Endothelial cell of umbilical vein (primary cell): ENCODE data around the gene ADGRG2. TPM values are rescaled to one million over a fixed set of nuclear protein-coding genes. Genes with fewer than 3 reads are reported as not detected.

Experiments used
- BruUV-seq: library from RNA; stranded (reverse); fragments of 400-500 nt; replicated peaks from 2 replicates; lab custom pipeline; 2021; lab: Mats Ljungman, UMichigan
- CTCF ChIA-PET: fragments of 300-600, 350-600 bp; sonication (Branson Sonifier 250); formaldehyde crosslinking; loops from one replicate; lab custom pipeline; 2021; ENCODE audit warnings: antibody characterized with exemption, inconsistent platforms; lab: Charles Lee
- POLR2A ChIA-PET: fragments of 300-600, 350-600 bp; sonication (Branson Sonifier 250); formaldehyde crosslinking; loops from one replicate; lab custom pipeline; 2021; ENCODE audit warnings: antibody characterized with exemption, inconsistent platforms; lab: Charles Lee
- DNase-seq: peaks from one replicate; pipeline ENCODE4 v3.0.0-alpha.2; 2011; ENCODE audit warnings: low read depth, low spot score
- FAIRE-seq: peaks from 2 replicates; lab custom pipeline; 2011; peaks lifted over from hg19 to GRCh38; lab: Jason Lieb, UNC
- H2AFZ ChIP-seq: 2 replicates; pipeline ENCODE4 v1.6.0; 2012; ENCODE audit warnings: low read depth, low read length, control low read depth, inconsistent platforms
- H3K27ac ChIP-seq: 2 replicates; pipeline ENCODE4 v1.5.1; 2011; ENCODE audit warnings: low read depth, mild to moderate bottlenecking, control low read depth, low read length, moderate library complexity; ENCODE audit not compliant: insufficient read depth
- H3K27me3 ChIP-seq, 2 experiments: 2 replicates each; pipeline versions ENCODE4 v1.6.0 to v1.6.1; 2011; ENCODE audit warnings: low read length in 2 of 2, mixed read lengths in 1 of 2; ENCODE audit not compliant: control insufficient read depth in 2 of 2, insufficient read depth in 2 of 2
- H3K36me3 ChIP-seq, 2 experiments: 2 replicates in 1 of 2; 3 replicates in 1 of 2; pipeline ENCODE4 v1.5.1; 2011; ENCODE audit warnings: low read length in 2 of 2, mild to moderate bottlenecking in 1 of 2, moderate library complexity in 1 of 2; ENCODE audit not compliant: control insufficient read depth in 2 of 2, insufficient read depth in 2 of 2; ENCODE audit errors: extremely low read depth in 1 of 2
- H3K4me1 ChIP-seq: 3 replicates; pipeline ENCODE4 v1.5.1; 2011; ENCODE audit warnings: mild to moderate bottlenecking, low read length; ENCODE audit not compliant: control insufficient read depth, insufficient read depth; ENCODE audit errors: extremely low read depth
- H3K4me2 ChIP-seq: 2 replicates; pipeline ENCODE4 v1.6.1; 2011; ENCODE audit warnings: low read length, control low read depth, mixed read lengths; ENCODE audit not compliant: insufficient read depth
- H3K4me3 ChIP-seq, 3 experiments: fragments of 200-600 bp in 1 of 3; sonication (generic), shearing (Covaris generic) in 1 of 3; replicated peaks in 1 of 3; 2 replicates each; pipeline ENCODE4 v1.5.1; 2011 to 2016; ENCODE audit warnings: control low read depth in 3 of 3, low read length in 3 of 3, mild to moderate bottlenecking in 2 of 3, inconsistent platforms in 1 of 3, low read depth in 1 of 3, moderate library complexity in 1 of 3; ENCODE audit not compliant: insufficient read depth in 1 of 3
- H3K79me2 ChIP-seq: 2 replicates; pipeline ENCODE4 v1.6.0; 2012; ENCODE audit warnings: low read length, inconsistent platforms; ENCODE audit not compliant: control insufficient read depth, insufficient read depth
- H3K9ac ChIP-seq: replicated peaks from 2 replicates; pipeline ENCODE3; 2011; ENCODE audit warnings: low read length, control low read depth; ENCODE audit not compliant: insufficient read depth; ENCODE audit errors: extremely low read depth
- H3K9me1 ChIP-seq: replicated peaks from 3 replicates; pipeline ENCODE4 v1.6.0; 2011; ENCODE audit warnings: mild to moderate bottlenecking, low read length; ENCODE audit not compliant: control insufficient read depth, insufficient read depth; ENCODE audit errors: extremely low read depth
- H3K9me3 ChIP-seq: replicated peaks from 2 replicates; pipeline ENCODE4 v1.5.1; 2012; ENCODE audit warnings: low read length, inconsistent platforms; ENCODE audit not compliant: control insufficient read depth, insufficient read depth
- H4K20me1 ChIP-seq: replicated peaks from 2 replicates; pipeline ENCODE3; 2011; ENCODE audit warnings: mild to moderate bottlenecking, low read length; ENCODE audit not compliant: control insufficient read depth, insufficient read depth; ENCODE audit errors: extremely low read depth
- EZH2 ChIP-seq: IDR thresholded peaks from 2 replicates; pipeline ENCODE4 v1.6.1; 2012; ENCODE audit warnings: borderline replicate concordance, low read depth, mild to moderate bottlenecking, moderate library complexity, low read length, inconsistent platforms; ENCODE audit not compliant: severe bottlenecking
- FOS ChIP-seq: IDR thresholded peaks from 2 replicates; pipeline ENCODE4 v1.6.1; 2011; ENCODE audit warnings: mild to moderate bottlenecking, low read length, moderate library complexity, borderline replicate concordance; ENCODE audit not compliant: insufficient read depth
- GATA2 ChIP-seq: IDR thresholded peaks from 2 replicates; pipeline ENCODE4 v1.7.0; 2011; ENCODE audit warnings: low read depth, mild to moderate bottlenecking, moderate library complexity, mixed read lengths, low read length; ENCODE audit not compliant: insufficient read length, insufficient read depth
- JUN ChIP-seq: IDR thresholded peaks from 2 replicates; pipeline ENCODE4 v1.6.1; 2011; ENCODE audit warnings: borderline replicate concordance, low read depth; ENCODE audit not compliant: insufficient read length, insufficient read depth
- MYC ChIP-seq: IDR thresholded peaks from one replicate; pipeline ENCODE4 v1.6.1; 2011; ENCODE audit warnings: mild to moderate bottlenecking, low read depth, low read length
- POLR2AphosphoS5 ChIP-seq: IDR thresholded peaks from 2 replicates; pipeline ENCODE4 v1.6.1; 2012; ENCODE audit warnings: low read depth, mild to moderate bottlenecking, control low read depth, low read length, moderate library complexity; ENCODE audit not compliant: insufficient read depth
- dilution Hi-C: fragments of 300-500 bp; cut with MboI; formaldehyde crosslinking; loops from one replicate; pipeline ENCODE4 v1.15.0; 2019; ENCODE audit warnings: low sequenced_read_pairs; ENCODE audit not compliant: extremely low pct_ligation_motif_present
- intact Hi-C: fragments of 100-400 bp; cut with micrococcal nuclease; formaldehyde crosslinking; loops from one replicate; pipeline ENCODE4 v1.10.0; 2022
- polyA plus RNA-seq, 4 experiments: library from polyadenylated mRNA; depleted of rRNA in 3 of 4; stranded (reverse) in 3 of 4; unstranded in 1 of 4; fragments of >200 nt; gene quantifications; 2 replicates each; pipeline versions ENCODE4 v1.2.1 to v1.2.3, GENCODE V29; 2011 to 2012; ENCODE audit warnings: missing spikeins in 1 of 4
- total RNA-seq: library from RNA; stranded (reverse); gene quantifications from 2 replicates; pipeline ENCODE4 v1.2.3, GENCODE V29; 2021
- TF ChIP-seq, protein P1 (sequence below), 2 donors: IDR thresholded peaks; 1 replicate in 1 of 2; 2 replicates in 1 of 2; pipeline ENCODE4 v1.5.1; 2011; ENCODE audit warnings: low read length in 2 of 2, mild to moderate bottlenecking in 2 of 2, moderate library complexity in 2 of 2, control low read depth in 1 of 2, inconsistent platforms in 1 of 2, low read depth in 1 of 2; ENCODE audit not compliant: insufficient read depth in 1 of 2; ENCODE audit errors: extremely low read depth in 1 of 2
- TF ChIP-seq, protein P2 (sequence below): IDR thresholded peaks from 2 replicates; pipeline ENCODE4 v1.6.1; 2011; ENCODE audit not compliant: insufficient read depth, insufficient read length

The ADGRG2 gene
- total and polyA plus RNA-seq, 2 donors (not counting 3 experiments of a cell fraction or from before 2014, with no cell fraction given), result not detected

DNA sequence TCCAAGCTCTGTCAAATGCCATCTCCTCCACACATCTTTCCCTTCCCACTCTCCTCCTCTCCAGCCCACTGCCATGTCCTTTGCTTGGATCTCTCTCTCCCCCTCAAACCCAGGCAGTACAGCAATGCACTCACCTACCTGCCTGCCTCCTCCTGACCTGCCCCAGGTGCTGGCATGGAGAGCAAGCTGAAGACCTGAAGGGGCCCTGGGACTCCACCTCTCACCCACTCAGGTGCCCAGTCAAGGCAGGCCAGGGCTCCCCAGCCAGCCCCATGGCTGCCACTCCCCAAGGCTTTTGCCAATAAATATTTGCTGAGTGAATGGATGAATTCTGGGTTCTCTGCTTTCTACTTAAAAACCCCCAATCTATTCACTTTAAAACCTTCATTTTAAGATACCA lies 125.7 kb downstream of the ADGRG2 start:
- Histone ChIP-seq H3K9me1 (no peaks in the 10 kb centered on the region), H4K20me1 (no peaks in the 10 kb centered on the region), H3K4me3 (no peak overlapping the region), H3K27ac (no peak overlapping the region), H3K79me2 (no peaks in the 10 kb centered on the region), H3K36me3 (no peaks in the 10 kb centered on the region), H3K4me2 (no peak overlapping the region), H2AFZ (no peak overlapping the region), H3K9me3 (no peaks in the 10 kb centered on the region), H3K9ac (no peak overlapping the region), H3K4me1 (peaks cover 2% of the 10 kb centered on the region), H3K27me3 (no peaks in the 10 kb centered on the region)
- intact Hi-C loops, result no loop called here
- DNase-seq, result no peak
- dilution Hi-C loops, result no loop called here
- TF ChIP-seq, protein P1, sequence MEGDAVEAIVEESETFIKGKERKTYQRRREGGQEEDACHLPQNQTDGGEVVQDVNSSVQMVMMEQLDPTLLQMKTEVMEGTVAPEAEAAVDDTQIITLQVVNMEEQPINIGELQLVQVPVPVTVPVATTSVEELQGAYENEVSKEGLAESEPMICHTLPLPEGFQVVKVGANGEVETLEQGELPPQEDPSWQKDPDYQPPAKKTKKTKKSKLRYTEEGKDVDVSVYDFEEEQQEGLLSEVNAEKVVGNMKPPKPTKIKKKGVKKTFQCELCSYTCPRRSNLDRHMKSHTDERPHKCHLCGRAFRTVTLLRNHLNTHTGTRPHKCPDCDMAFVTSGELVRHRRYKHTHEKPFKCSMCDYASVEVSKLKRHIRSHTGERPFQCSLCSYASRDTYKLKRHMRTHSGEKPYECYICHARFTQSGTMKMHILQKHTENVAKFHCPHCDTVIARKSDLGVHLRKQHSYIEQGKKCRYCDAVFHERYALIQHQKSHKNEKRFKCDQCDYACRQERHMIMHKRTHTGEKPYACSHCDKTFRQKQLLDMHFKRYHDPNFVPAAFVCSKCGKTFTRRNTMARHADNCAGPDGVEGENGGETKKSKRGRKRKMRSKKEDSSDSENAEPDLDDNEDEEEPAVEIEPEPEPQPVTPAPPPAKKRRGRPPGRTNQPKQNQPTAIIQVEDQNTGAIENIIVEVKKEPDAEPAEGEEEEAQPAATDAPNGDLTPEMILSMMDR (IDR thresholded peaks at IDR 0.05; ENCODE audit: extremely low read depth in 1 of 2, insufficient read depth in 1 of 2, low read depth in 1 of 2, low read length in 2 of 2), result no peak
- TF ChIP-seq FOS (no peak), GATA2 (no peak), MYC (no peak), EZH2 (no peak), POLR2AphosphoS5 (no peak), JUN (no peak)
- TF ChIP-seq, protein P2, sequence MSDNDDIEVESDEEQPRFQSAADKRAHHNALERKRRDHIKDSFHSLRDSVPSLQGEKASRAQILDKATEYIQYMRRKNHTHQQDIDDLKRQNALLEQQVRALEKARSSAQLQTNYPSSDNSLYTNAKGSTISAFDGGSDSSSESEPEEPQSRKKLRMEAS, result no peak
- no TSS peak for BruUV-seq
- ChIA-PET POLR2A (no interaction called here), CTCF (interaction anchor here (1.7 kb wide), 1 partner anchor 25 kb away, joined by 3 read pairs; no protein-coding TSS in a partner anchor)
- no peak for FAIRE-seq
